H1 (cell line): ENCODE data around the gene PHLPP2. TPM values are rescaled to one million over a fixed set of nuclear protein-coding genes. Genes with fewer than 3 reads are reported as not detected.

Experiments
- CTCF ChIA-PET: fragments of 300-600 bp; sonication (Branson Sonifier 250); formaldehyde crosslinking; loops from one replicate; lab custom pipeline; 2021; ENCODE audit not compliant: partially characterized antibody; lab: Charles Lee
- POLR2A ChIA-PET: fragments of 300-600 bp; sonication (Branson Sonifier 250); formaldehyde crosslinking; loops from one replicate; lab custom pipeline; 2021; ENCODE audit warnings: inconsistent platforms; ENCODE audit not compliant: partially characterized antibody; lab: Charles Lee
- DNase-seq, 2 experiments: peaks; one replicate each; pipeline versions ENCODE4 v3.0.0 to v3.0.0-alpha.2; 2010 to 2022; ENCODE audit warnings: low spot score in 2 of 2, low read depth in 1 of 2, mixed read lengths in 1 of 2
- FAIRE-seq: peaks from 2 replicates; lab custom pipeline; 2011; peaks lifted over from hg19 to GRCh38; lab: Jason Lieb, UNC
- H2AFZ ChIP-seq: 2 replicates; pipeline ENCODE4 v1.8.1; 2012; ENCODE audit warnings: low read length, inconsistent platforms
- H2AK5ac ChIP-seq: 2 replicates; pipeline ENCODE4 v1.6.1; 2013; ENCODE audit warnings: low read depth, low read length
- H2BK120ac ChIP-seq: replicated peaks from 2 replicates; pipeline ENCODE3; 2013; ENCODE audit warnings: low read depth, low read length, inconsistent platforms
- H2BK12ac ChIP-seq: 2 replicates; pipeline ENCODE4 v1.6.1; 2013; ENCODE audit warnings: low read depth, low read length
- H2BK15ac ChIP-seq: 2 replicates; pipeline ENCODE4 v1.6.1; 2013; ENCODE audit warnings: low read length
- H2BK20ac ChIP-seq: 2 replicates; pipeline ENCODE4 v1.6.1; 2013; ENCODE audit warnings: low read length
- H2BK5ac ChIP-seq: 2 replicates; pipeline ENCODE4 v1.6.1; 2013; ENCODE audit warnings: low read depth, low read length
- H3K14ac ChIP-seq: 2 replicates; pipeline ENCODE4 v1.6.1; 2013; ENCODE audit warnings: inconsistent platforms; ENCODE audit not compliant: insufficient read length
- H3K18ac ChIP-seq: 2 replicates; pipeline ENCODE4 v1.6.1; 2013; ENCODE audit warnings: low read length; ENCODE audit errors: extremely low read depth
- H3K23ac ChIP-seq: 2 replicates; pipeline ENCODE4 v1.6.1; 2013; ENCODE audit warnings: inconsistent platforms; ENCODE audit not compliant: insufficient read length
- H3K23me2 ChIP-seq: 2 replicates; pipeline ENCODE4 v1.6.1; 2013; ENCODE audit warnings: low read depth, low read length
- H3K27ac ChIP-seq: 2 replicates; pipeline ENCODE4 v1.6.1; 2011; ENCODE audit warnings: low read depth, low read length, inconsistent platforms
- H3K27me3 ChIP-seq, 4 experiments: replicated peaks in 1 of 4; 1 replicate in 1 of 4; 2 replicates in 3 of 4; pipeline versions ENCODE4 v1.6.1 to v1.8.1; 2011 to 2013; ENCODE audit warnings: low read length in 3 of 4, mild to moderate bottlenecking in 3 of 4, inconsistent platforms in 2 of 4, mixed read lengths in 2 of 4, moderate library complexity in 1 of 4; ENCODE audit not compliant: control insufficient read depth in 3 of 4, insufficient read depth in 3 of 4; ENCODE audit errors: extremely low read depth in 1 of 4
- H3K36me3 ChIP-seq, 4 experiments: 2 replicates each; pipeline versions ENCODE4 v1.6.1 to v1.8.1; 2011 to 2013; ENCODE audit warnings: mild to moderate bottlenecking in 4 of 4, low read length in 3 of 4, moderate library complexity in 2 of 4, control low read depth in 1 of 4, inconsistent platforms in 1 of 4; ENCODE audit not compliant: insufficient read depth in 4 of 4, control insufficient read depth in 2 of 4
- H3K4ac ChIP-seq: replicated peaks from 2 replicates; pipeline ENCODE3; 2013; ENCODE audit warnings: low read length, low read depth, mixed read lengths, inconsistent platforms; ENCODE audit not compliant: insufficient read length
- H3K4me1 ChIP-seq, 4 experiments: replicated peaks in 1 of 4; 1 replicate in 1 of 4; 2 replicates in 3 of 4; pipeline versions ENCODE4 v1.6.1 to v1.8.1; 2011 to 2013; ENCODE audit warnings: low read length in 3 of 4, inconsistent platforms in 2 of 4, mixed read lengths in 1 of 4; ENCODE audit not compliant: insufficient read depth in 4 of 4, control insufficient read depth in 3 of 4
- H3K4me2 ChIP-seq, 2 experiments: 2 replicates each; pipeline versions ENCODE4 v1.6.1 to v1.8.1; 2011 to 2013; ENCODE audit warnings: low read depth in 2 of 2, low read length in 2 of 2, control low read depth in 1 of 2, inconsistent platforms in 1 of 2, mild to moderate bottlenecking in 1 of 2; ENCODE audit not compliant: insufficient read depth in 1 of 2
- H3K4me3 ChIP-seq, 4 experiments: fragments of 200-600, 300-600 bp in 1 of 4; sonication (generic), shearing (Covaris generic), sonication (Bioruptor Twin) in 1 of 4; 2 replicates each; pipeline versions ENCODE4 v1.5.1 to v1.8.1; 2011 to 2016; ENCODE audit warnings: low read length in 4 of 4, low read depth in 3 of 4, control low read depth in 2 of 4, inconsistent platforms in 2 of 4, mild to moderate bottlenecking in 2 of 4, mixed read lengths in 1 of 4, moderate library complexity in 1 of 4; ENCODE audit not compliant: insufficient read depth in 2 of 4; ENCODE audit errors: extremely low read depth in 1 of 4
- H3K56ac ChIP-seq: replicated peaks from 2 replicates; pipeline ENCODE3; 2013; ENCODE audit warnings: low read depth, mild to moderate bottlenecking, mixed read lengths, low read length, inconsistent platforms; ENCODE audit not compliant: insufficient read length
- H3K79me1 ChIP-seq: 2 replicates; pipeline ENCODE4 v1.6.1; 2013; ENCODE audit warnings: low read depth, low read length, control low read depth
- H3K79me2 ChIP-seq, 2 experiments: 2 replicates each; pipeline versions ENCODE4 v1.6.1 to v1.8.1; 2012 to 2013; ENCODE audit warnings: low read length in 2 of 2, mild to moderate bottlenecking in 2 of 2, inconsistent platforms in 1 of 2; ENCODE audit not compliant: insufficient read depth in 2 of 2, control insufficient read depth in 1 of 2
- H3K9ac ChIP-seq, 4 experiments: replicated peaks in 1 of 4; 1 replicate in 1 of 4; 2 replicates in 3 of 4; pipeline versions ENCODE4 v1.6.1 to v1.8.1; 2011 to 2013; ENCODE audit warnings: low read depth in 3 of 4, low read length in 3 of 4, control low read depth in 2 of 4, mild to moderate bottlenecking in 2 of 4, moderate library complexity in 2 of 4, inconsistent platforms in 1 of 4; ENCODE audit errors: extremely low read depth in 1 of 4
- H3K9me3 ChIP-seq, 2 experiments: 2 replicates each; pipeline versions ENCODE4 v1.6.1 to v1.8.1; 2012 to 2013; ENCODE audit warnings: mild to moderate bottlenecking in 2 of 2, moderate library complexity in 2 of 2, control low read depth in 1 of 2, inconsistent platforms in 1 of 2, low read depth in 1 of 2, low read length in 1 of 2, mixed read lengths in 1 of 2; ENCODE audit not compliant: insufficient read depth in 2 of 2
- H4K20me1 ChIP-seq, 2 experiments: replicated peaks in 1 of 2; 2 replicates each; pipeline versions ENCODE3 to v1.8.1; 2011 to 2013; ENCODE audit warnings: inconsistent platforms in 2 of 2, low read length in 2 of 2, mild to moderate bottlenecking in 1 of 2; ENCODE audit not compliant: insufficient read depth in 2 of 2, control insufficient read depth in 1 of 2
- H4K5ac ChIP-seq: 2 replicates; pipeline ENCODE4 v1.6.1; 2013; ENCODE audit warnings: low read length, low read depth, mixed read lengths, inconsistent platforms; ENCODE audit not compliant: insufficient read length
- H4K8ac ChIP-seq: 2 replicates; pipeline ENCODE4 v1.8.0; 2013; ENCODE audit warnings: mild to moderate bottlenecking, moderate library complexity, low read length, inconsistent platforms; ENCODE audit not compliant: insufficient read depth; ENCODE audit errors: extremely low read depth
- H4K91ac ChIP-seq: replicated peaks from 2 replicates; pipeline ENCODE3; 2013; ENCODE audit warnings: low read length, mixed read lengths, inconsistent platforms; ENCODE audit not compliant: insufficient read length
- CREB1 ChIP-seq: IDR thresholded peaks from 2 replicates; pipeline ENCODE4 v1.6.1; 2012; ENCODE audit warnings: inconsistent platforms
- SRF ChIP-seq: IDR thresholded peaks from 2 replicates; pipeline ENCODE4 v1.6.1; 2011; ENCODE audit warnings: mild to moderate bottlenecking, low read depth, low read length, moderate library complexity
- SUZ12 ChIP-seq: fragments of 200-600 bp; sonication (generic); IDR thresholded peaks from 2 replicates; pipeline ENCODE4 v1.6.1; 2012; ENCODE audit warnings: mild to moderate bottlenecking, inconsistent platforms, low read length, moderate library complexity, mixed read lengths
- ZNF274 ChIP-seq: IDR thresholded peaks from 2 replicates; pipeline ENCODE4 v1.7.0; 2012; ENCODE audit warnings: low read length, borderline replicate concordance; ENCODE audit errors: extremely low read depth
- WGBS, 2 experiments: shearing (Covaris generic) in 1 of 2; methylation state at CpG; one replicate each; pipeline versions ENCODE4 v1.1.6 to v1.1.7; 2013 to 2015; ENCODE audit warnings: low lambda C conversion rate in 2 of 2, mixed read lengths in 2 of 2, inconsistent platforms in 1 of 2, low coverage in 1 of 2, missing lambda C conversion rate in 1 of 2; ENCODE audit not compliant: insufficient replicate concordance in 2 of 2, insufficient coverage in 1 of 2, insufficient read length in 1 of 2; ENCODE audit errors: extremely low coverage in 1 of 2, missing lambda C conversion rate in 1 of 2; 5-methylcytosine and 5-hydroxymethylcytosine counted together
- polyA plus RNA-seq, 7 experiments: library from polyadenylated mRNA; depleted of rRNA in 3 of 7; stranded (reverse) in 5 of 7; unstranded in 2 of 7; fragments of >200 nt in 5 of 7; fragments of 200-250 nt in 2 of 7; gene quantifications; 1 replicate in 5 of 7; 2 replicates in 1 of 7; 4 replicates in 1 of 7; pipeline versions ENCODE4 v1.2.1 to v1.2.3, GENCODE V29; 2011 to 2013; ENCODE audit warnings: missing spikeins in 2 of 7, mixed read lengths in 2 of 7
- total RNA-seq: library from RNA; stranded (reverse); fragmentation: NEBNext Ultra II Directional; extraction: Animal tissue kit (Norgen Biotek cat#: 25700); gene quantifications from 2 replicates; pipeline ENCODE4 v1.2.1, GENCODE V29; 2021

Gene PHLPP2
- total and polyA plus RNA-seq, 2 of the 8 experiments (the other 6 are each of a cell fraction or from before 2014, with no cell fraction given): 7.3 to 12.9 TPM

GRCh38 chr16:71767060-71767900, 42.8 kb upstream of the PHLPP2 start:
- H3K4me2 ChIP-seq: no peak overlapping the region
- no peak overlapping the region for H3K23ac ChIP-seq
- H3K4me3 ChIP-seq: no peak overlapping the region
- H2BK15ac ChIP-seq: no peak overlapping the region
- H3K4me1 ChIP-seq: no peaks in the 10 kb centered on the region
- CTCF ChIA-PET: interaction anchor here (1.2 kb wide), 1 partner anchor 14 kb away, joined by 3 read pairs; no protein-coding TSS in a partner anchor
- H3K4ac ChIP-seq: no peak overlapping the region
- no peak for FAIRE-seq
- no peaks in the 10 kb centered on the region for H3K9me3 ChIP-seq
- H2AFZ ChIP-seq: no peak overlapping the region
- H3K27me3 ChIP-seq: no peaks in the 10 kb centered on the region
- no peak for DNase-seq
- H3K18ac ChIP-seq: no peak overlapping the region
- H3K56ac ChIP-seq: no peak overlapping the region
- H2BK20ac ChIP-seq: no peak overlapping the region
- POLR2A ChIA-PET: no interaction called here
- no peak overlapping the region for H3K14ac ChIP-seq
- H3K9ac ChIP-seq: no peak overlapping the region
- TF ChIP-seq SUZ12: no peak
- no peak for TF ChIP-seq CREB1
- no peak for TF ChIP-seq SRF
- no peak for TF ChIP-seq ZNF274
- H3K79me2 ChIP-seq: no peaks in the 10 kb centered on the region
- no peak overlapping the region for H3K27ac ChIP-seq
- H4K5ac ChIP-seq: no peak overlapping the region
- H4K91ac ChIP-seq: no peak overlapping the region
- H2BK120ac ChIP-seq: no peak overlapping the region
- peaks cover 8 to 25% (median 19%) of the 10 kb centered on the region in 4 experiments; a peak in 7 of 8 replicates for H3K36me3 ChIP-seq
- no peaks in the 10 kb centered on the region for H3K79me1 ChIP-seq
- H2AK5ac ChIP-seq: no peak overlapping the region
- no peak overlapping the region for H2BK12ac ChIP-seq
- peaks cover 0 to 1% of the 10 kb centered on the region in 2 experiments for H4K20me1 ChIP-seq
- H4K8ac ChIP-seq: no peak overlapping the region
- no peaks in the 10 kb centered on the region for H3K23me2 ChIP-seq
- H2BK5ac ChIP-seq: no peak overlapping the region
- 92% methylated on average over 3 of the region's 3 CpGs; no CpG with 5 or more reads in 1 of the 2 experiments for WGBS, 2 experiments
